IMR-90 (cell line): ENCODE data around the gene MS4A2. TPM values are rescaled to one million over a fixed set of nuclear protein-coding genes. Genes with fewer than 3 reads are reported as not detected.

Experiments used
- ATAC-seq: fragments of 200-7000 bp; cut with Tn5 transposase; 2 replicates; pipeline ENCODE4 v1.9.1; 2020; ENCODE audit warnings: low read depth, mild to moderate bottlenecking, moderate library complexity
- BruUV-seq: library from RNA; stranded (reverse); fragments of 400-500 nt; replicated peaks from 2 replicates; lab custom pipeline; 2021; lab: Mats Ljungman, UMichigan
- CTCF ChIA-PET: fragments of 300-600 bp; formaldehyde crosslinking; extraction: SDS; loops from one replicate; lab custom pipeline; 2021; ENCODE audit warnings: antibody characterized with exemption; lab: Yijun Ruan, JAX
- POLR2A ChIA-PET: fragments of 300-600 bp; sonication (Branson Sonifier 250); formaldehyde crosslinking; loops from one replicate; lab custom pipeline; 2022; ENCODE audit warnings: antibody characterized with exemption; ENCODE audit not compliant: unreplicated experiment; lab: Charles Lee
- DNase-seq: peaks from one replicate; pipeline ENCODE4 v3.0.0; 2013
- H2AFZ ChIP-seq: replicated peaks from 2 replicates; pipeline ENCODE3; 2013; ENCODE audit warnings: low read length, mild to moderate bottlenecking; ENCODE audit not compliant: poor library complexity
- H2AK5ac ChIP-seq: 2 replicates; pipeline ENCODE4 v1.6.1; 2013; ENCODE audit warnings: low read depth, low read length, inconsistent platforms
- H2AK9ac ChIP-seq: replicated peaks from 2 replicates; pipeline ENCODE3; 2013; ENCODE audit warnings: mild to moderate bottlenecking, low read depth, low read length, moderate library complexity; ENCODE audit not compliant: poor library complexity
- H2BK120ac ChIP-seq: 2 replicates; pipeline ENCODE4 v1.6.1; 2013; ENCODE audit warnings: low read depth, low read length, inconsistent platforms
- H2BK15ac ChIP-seq: 3 replicates; pipeline ENCODE4 v1.6.1; 2013; ENCODE audit warnings: low read depth, low read length, inconsistent platforms
- H2BK20ac ChIP-seq: 2 replicates; pipeline ENCODE4 v1.6.1; 2013; ENCODE audit warnings: low read depth, mild to moderate bottlenecking, inconsistent platforms, low read length, moderate library complexity
- H2BK5ac ChIP-seq: 2 replicates; pipeline ENCODE4 v1.6.1; 2013; ENCODE audit warnings: mild to moderate bottlenecking, low read depth, low read length, inconsistent platforms; ENCODE audit not compliant: poor library complexity, severe bottlenecking
- H3K14ac ChIP-seq: replicated peaks from 2 replicates; pipeline ENCODE4 v1.6.1; 2013; ENCODE audit warnings: low read depth, low read length, inconsistent platforms
- H3K18ac ChIP-seq: 2 replicates; pipeline ENCODE4 v1.6.1; 2013; ENCODE audit warnings: low read depth, low read length, control low read depth
- H3K23ac ChIP-seq: 2 replicates; pipeline ENCODE4 v1.6.1; 2013; ENCODE audit warnings: low read depth, low read length, inconsistent platforms
- H3K27ac ChIP-seq: 2 replicates; pipeline ENCODE4 v1.5.1; 2013; ENCODE audit warnings: mild to moderate bottlenecking, control low read depth, low read length; ENCODE audit not compliant: insufficient read depth
- H3K27me3 ChIP-seq: 2 replicates; pipeline ENCODE4 v1.6.1; 2013; ENCODE audit warnings: low read length; ENCODE audit not compliant: control insufficient read depth, insufficient read depth
- H3K36me3 ChIP-seq: 2 replicates; pipeline ENCODE4 v1.6.1; 2013; ENCODE audit warnings: low read length, mixed read lengths; ENCODE audit not compliant: control insufficient read depth, insufficient read depth
- H3K4ac ChIP-seq: 2 replicates; pipeline ENCODE4 v1.6.1; 2013; ENCODE audit warnings: low read depth, low read length, inconsistent platforms
- H3K4me1 ChIP-seq: 2 replicates; pipeline ENCODE4 v1.6.1; 2013; ENCODE audit warnings: low read length, mixed read lengths; ENCODE audit not compliant: control insufficient read depth, insufficient read depth
- H3K4me2 ChIP-seq: 2 replicates; pipeline ENCODE4 v1.6.1; 2013; ENCODE audit warnings: low read depth, mild to moderate bottlenecking, control low read depth, low read length, moderate library complexity
- H3K4me3 ChIP-seq: 2 replicates; pipeline ENCODE4 v1.5.1; 2013; ENCODE audit warnings: low read depth, mild to moderate bottlenecking, control low read depth, low read length, moderate library complexity; ENCODE audit not compliant: insufficient read depth
- H3K56ac ChIP-seq: 2 replicates; pipeline ENCODE4 v1.6.1; 2013; ENCODE audit warnings: low read length, inconsistent platforms; ENCODE audit not compliant: insufficient read depth; ENCODE audit errors: extremely low read depth
- H3K79me1 ChIP-seq, 2 experiments: 2 replicates each; pipeline ENCODE4 v1.6.1; 2013; ENCODE audit warnings: low read length in 2 of 2, inconsistent platforms in 1 of 2, low read depth in 1 of 2
- H3K9ac ChIP-seq: 2 replicates; pipeline ENCODE4 v1.6.1; 2013; ENCODE audit warnings: low read depth, low read length, control low read depth
- H3K9me1 ChIP-seq: 2 replicates; pipeline ENCODE4 v1.6.1; 2013; ENCODE audit warnings: low read length, inconsistent platforms; ENCODE audit not compliant: insufficient read depth
- H3K9me3 ChIP-seq: 2 replicates; pipeline ENCODE4 v1.6.1; 2013; ENCODE audit warnings: low read length; ENCODE audit not compliant: control insufficient read depth, insufficient read depth
- H4K20me1 ChIP-seq: 2 replicates; pipeline ENCODE4 v1.6.1; 2013; ENCODE audit warnings: low read length, inconsistent platforms; ENCODE audit not compliant: insufficient read depth
- H4K5ac ChIP-seq: 2 replicates; pipeline ENCODE4 v1.6.1; 2013; ENCODE audit warnings: mild to moderate bottlenecking, low read depth, low read length, control low read depth
- H4K8ac ChIP-seq, 2 experiments: 2 replicates each; pipeline ENCODE4 v1.6.1; 2013; ENCODE audit warnings: low read depth in 2 of 2, low read length in 2 of 2, control low read depth in 1 of 2, inconsistent platforms in 1 of 2
- H4K91ac ChIP-seq: 2 replicates; pipeline ENCODE4 v1.6.1; 2013; ENCODE audit warnings: low read depth, low read length, inconsistent platforms; ENCODE audit not compliant: insufficient read depth
- BHLHE40 ChIP-seq: fragments of 150-350 bp; IDR thresholded peaks from 2 replicates; pipeline ENCODE4 v1.6.1; 2016; ENCODE audit warnings: mild to moderate bottlenecking, low read depth, low read length
- CEBPB ChIP-seq: IDR thresholded peaks from 2 replicates; pipeline ENCODE4 v1.6.1; 2012; ENCODE audit warnings: low read depth, low read length, improper control_type of control experiment
- CHD1 ChIP-seq: IDR thresholded peaks from 2 replicates; pipeline ENCODE4 v1.6.1; 2012; ENCODE audit warnings: low read depth, low read length, improper control_type of control experiment
- ELK1 ChIP-seq: fragments of 150-350 bp; IDR thresholded peaks from 2 replicates; pipeline ENCODE4 v1.6.1; 2016; ENCODE audit warnings: low read depth, mild to moderate bottlenecking, low read length, moderate library complexity, borderline replicate concordance
- FOS ChIP-seq: fragments of 150-350 bp; IDR thresholded peaks from 2 replicates; pipeline ENCODE4 v1.6.1; 2016; ENCODE audit warnings: low read depth, low read length
- MAFK ChIP-seq: IDR thresholded peaks from 2 replicates; pipeline ENCODE4 v1.6.1; 2012; ENCODE audit warnings: low read depth, low read length, improper control_type of control experiment
- MAZ ChIP-seq: IDR thresholded peaks from 2 replicates; pipeline ENCODE4 v1.6.1; 2012; ENCODE audit warnings: low read depth, mild to moderate bottlenecking, low read length, improper control_type of control experiment, moderate library complexity, borderline replicate concordance
- MXI1 ChIP-seq: IDR thresholded peaks from 2 replicates; pipeline ENCODE4 v1.6.1; 2012; ENCODE audit warnings: low read depth, mild to moderate bottlenecking, low read length, moderate library complexity, borderline replicate concordance
- NFE2L2 ChIP-seq: fragments of 150-350 bp; IDR thresholded peaks from 2 replicates; pipeline ENCODE4 v1.6.1; 2016; ENCODE audit warnings: low read depth, mild to moderate bottlenecking, low read length
- POLR2A ChIP-seq: IDR thresholded peaks from 2 replicates; pipeline ENCODE4 v1.6.1; 2012; ENCODE audit warnings: mild to moderate bottlenecking, low read depth, low read length
- RAD21 ChIP-seq: IDR thresholded peaks from 2 replicates; pipeline ENCODE4 v1.6.1; 2012; ENCODE audit warnings: low read length, improper control_type of control experiment
- RCOR1 ChIP-seq: IDR thresholded peaks from 2 replicates; pipeline ENCODE4 v1.6.1; 2012; ENCODE audit warnings: mild to moderate bottlenecking, low read length, improper control_type of control experiment; ENCODE audit not compliant: insufficient replicate concordance
- RFX5 ChIP-seq: IDR thresholded peaks from 2 replicates; pipeline ENCODE4 v1.8.0; 2012; ENCODE audit warnings: low read depth, mild to moderate bottlenecking, low read length, moderate library complexity
- SMC3 ChIP-seq: fragments of 150-350 bp; IDR thresholded peaks from 2 replicates; pipeline ENCODE4 v1.6.1; 2016; ENCODE audit warnings: low read depth, mild to moderate bottlenecking, antibody characterized with exemption, low read length, moderate library complexity
- WGBS, 2 experiments: methylation state at CpG; one replicate each; pipeline versions ENCODE4 v1.1.5 to v1.1.7; 2013; ENCODE audit warnings: missing lambda C conversion rate in 2 of 2; ENCODE audit not compliant: insufficient read length in 1 of 2; ENCODE audit errors: extremely low coverage in 2 of 2; 5-methylcytosine and 5-hydroxymethylcytosine counted together
- dilution Hi-C: fragments of 300-500 bp; cut with HindIII; formaldehyde crosslinking; loops from one replicate; pipeline ENCODE4 v1.14.3; 2018; ENCODE audit warnings: low sequenced_read_pairs; ENCODE audit not compliant: unreplicated experiment
- in situ Hi-C: fragments of 300-500 bp; cut with MboI; formaldehyde crosslinking; loops from 3 replicates; pipeline ENCODE4 v1.14.3; 2019; ENCODE audit warnings: low sequenced_read_pairs, inconsistent platforms, mixed read lengths
- intact Hi-C: fragments of 100-400 bp; cut with micrococcal nuclease; formaldehyde crosslinking; loops from 2 replicates; pipeline ENCODE4 v1.10.0; 2022
- polyA plus RNA-seq, 3 experiments: library from polyadenylated mRNA; depleted of rRNA; stranded (reverse); fragments of >200 nt; gene quantifications; 2 replicates each; pipeline ENCODE4 v1.2.3, GENCODE V29; 2012; ENCODE audit warnings: low replicate concordance in 1 of 3
- total RNA-seq: library from RNA; depleted of rRNA; stranded (reverse); fragments of >200 nt; gene quantifications from 2 replicates; pipeline ENCODE4 v1.2.3, GENCODE V29; 2012
- TF ChIP-seq, protein P1 (sequence below): conservative IDR thresholded peaks from 2 replicates; pipeline ENCODE4 v1.5.1; 2012; ENCODE audit warnings: mild to moderate bottlenecking, low read depth, low read length, improper control_type of control experiment

Gene MS4A2
- total and polyA plus RNA-seq, 2 of the 4 experiments (the other 2 are of a cell fraction): not detected

DNA sequence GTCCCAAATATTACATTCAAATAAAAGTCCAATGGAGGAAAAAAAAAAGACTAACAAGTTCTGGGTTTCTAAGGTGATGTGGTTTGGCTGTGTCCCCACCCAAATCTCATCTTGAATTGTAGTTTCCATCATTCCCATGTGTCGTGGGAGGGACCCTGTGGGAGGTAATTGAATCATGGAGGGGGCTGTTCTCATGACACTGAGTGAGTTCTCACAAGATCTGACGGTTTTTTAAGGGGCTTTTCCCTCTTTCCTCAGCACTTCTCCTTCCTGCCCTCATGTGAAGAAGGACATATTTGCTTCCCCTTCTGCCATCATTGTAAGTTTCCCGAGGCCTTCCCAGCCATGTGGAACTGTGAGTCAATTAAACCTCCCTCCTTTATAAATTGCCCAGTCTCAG lies 7.9 kb upstream of the MS4A2 start:
- Histone ChIP-seq H2BK15ac (no peak overlapping the region), H4K91ac (no peak overlapping the region), H3K4ac (no peak overlapping the region), H3K4me2 (no peak overlapping the region), H4K8ac (no peak overlapping the region), H2AK9ac (no peak overlapping the region), H3K18ac (no peak overlapping the region), H3K36me3 (no peaks in the 10 kb centered on the region), H2BK5ac (no peak overlapping the region), H3K9me1 (no peaks in the 10 kb centered on the region), H2BK120ac (no peak overlapping the region), H3K79me1 (no peaks in the 10 kb centered on the region), H3K9me3 (peaks cover 3% of the 10 kb centered on the region; the same call in 1 of the 2 replicates), H2AFZ (no peak overlapping the region), H3K27me3 (no peaks in the 10 kb centered on the region), H3K14ac (no peak overlapping the region), H3K4me3 (no peak overlapping the region), H4K20me1 (no peaks in the 10 kb centered on the region), H3K4me1 (no peaks in the 10 kb centered on the region), H2BK20ac (no peak overlapping the region), H3K9ac (no peak overlapping the region), H3K56ac (no peak overlapping the region), H4K5ac (no peak overlapping the region), H3K23ac (no peak overlapping the region), H3K27ac (no peak overlapping the region), H2AK5ac (no peak overlapping the region)
- in situ Hi-C loops (no loop called here), dilution Hi-C loops (no loop called here), intact Hi-C loops (no loop called here)
- ChIA-PET CTCF (no interaction called here), POLR2A (no interaction called here)
- no CpG with 5 or more reads among the region's 3 CpGs for WGBS, 2 experiments
- no peak for ATAC-seq
- TF ChIP-seq MAFK (no peak), CHD1 (no peak), BHLHE40 (no peak), MAZ (no peak), RFX5 (no peak), ELK1 (no peak), RAD21 (no peak), RCOR1 (no peak), SMC3 (no peak), POLR2A (no peak), FOS (no peak), MXI1 (no peak), NFE2L2 (no peak), CEBPB (no peak)
- TF ChIP-seq, protein P1, sequence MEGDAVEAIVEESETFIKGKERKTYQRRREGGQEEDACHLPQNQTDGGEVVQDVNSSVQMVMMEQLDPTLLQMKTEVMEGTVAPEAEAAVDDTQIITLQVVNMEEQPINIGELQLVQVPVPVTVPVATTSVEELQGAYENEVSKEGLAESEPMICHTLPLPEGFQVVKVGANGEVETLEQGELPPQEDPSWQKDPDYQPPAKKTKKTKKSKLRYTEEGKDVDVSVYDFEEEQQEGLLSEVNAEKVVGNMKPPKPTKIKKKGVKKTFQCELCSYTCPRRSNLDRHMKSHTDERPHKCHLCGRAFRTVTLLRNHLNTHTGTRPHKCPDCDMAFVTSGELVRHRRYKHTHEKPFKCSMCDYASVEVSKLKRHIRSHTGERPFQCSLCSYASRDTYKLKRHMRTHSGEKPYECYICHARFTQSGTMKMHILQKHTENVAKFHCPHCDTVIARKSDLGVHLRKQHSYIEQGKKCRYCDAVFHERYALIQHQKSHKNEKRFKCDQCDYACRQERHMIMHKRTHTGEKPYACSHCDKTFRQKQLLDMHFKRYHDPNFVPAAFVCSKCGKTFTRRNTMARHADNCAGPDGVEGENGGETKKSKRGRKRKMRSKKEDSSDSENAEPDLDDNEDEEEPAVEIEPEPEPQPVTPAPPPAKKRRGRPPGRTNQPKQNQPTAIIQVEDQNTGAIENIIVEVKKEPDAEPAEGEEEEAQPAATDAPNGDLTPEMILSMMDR: no peak
- DNase-seq: no peak
- no TSS peak for BruUV-seq
